Erythroblast (primary cell): ENCODE data around the gene STAB2.

Experiments used
- GATA1 ChIP-seq: IDR thresholded peaks from 2 replicates; pipeline ENCODE4 v1.6.1; 2011; ENCODE audit warnings: low read depth, mild to moderate bottlenecking, control low read depth, low read length, moderate library complexity
- POLR2A ChIP-seq: IDR thresholded peaks from 2 replicates; pipeline ENCODE4 v1.6.1; 2011; ENCODE audit warnings: mild to moderate bottlenecking, low read length

DNA sequence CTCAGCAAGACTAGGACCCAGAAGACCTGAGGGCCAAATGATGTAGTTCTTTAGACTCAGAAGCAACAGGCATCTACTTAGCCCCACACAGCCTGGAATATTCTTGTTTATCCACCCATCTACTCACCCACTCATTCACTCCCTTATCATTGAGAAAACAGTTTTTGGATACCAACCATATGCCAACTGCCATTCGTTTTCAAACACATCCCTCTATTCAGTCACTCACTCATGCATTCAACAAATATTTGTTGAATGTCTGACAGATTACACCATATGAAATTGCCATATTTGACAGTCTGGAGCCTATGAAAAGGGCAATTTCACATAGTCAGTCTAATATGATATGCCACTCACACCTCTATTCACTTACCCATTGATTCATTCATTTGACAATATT, 150.8 kb downstream of the STAB2 start:
- TF ChIP-seq POLR2A (no peak), GATA1 (no peak)
